PC-9 (cell line): ENCODE measurements around the gene GALNT9. TPM values are rescaled to one million over a fixed set of nuclear protein-coding genes. Genes with fewer than 3 reads are reported as not detected.

Experiments used
- BruUV-seq: library from RNA; stranded (reverse); fragments of 400-500 nt; replicated peaks from 2 replicates; lab custom pipeline; 2021; lab: Mats Ljungman, UMichigan
- CTCF ChIA-PET: fragments of 300-600 bp; sonication (Branson Sonifier 250); formaldehyde crosslinking; loops from one replicate; lab custom pipeline; 2022; ENCODE audit warnings: antibody characterized with exemption; lab: Charles Lee
- POLR2A ChIA-PET: fragments of 300-600 bp; sonication (Branson Sonifier 250); formaldehyde crosslinking; loops from one replicate; lab custom pipeline; 2022; ENCODE audit warnings: antibody characterized with exemption; ENCODE audit not compliant: unreplicated experiment; lab: Charles Lee
- DNase-seq, 2 experiments: peaks; one replicate each; pipeline versions ENCODE4 v3.0.0 to v3.0.0-alpha.2; 2015 to 2022; ENCODE audit warnings: mixed read lengths in 1 of 2
- H2AFZ ChIP-seq: fragments of 200-600 bp; sonication (generic); 2 replicates; pipeline ENCODE4 v1.8.1; 2017; ENCODE audit warnings: antibody characterized with exemption
- H3F3A ChIP-seq: fragments of 200-600 bp; sonication (generic); 2 replicates; pipeline ENCODE4 v1.8.1; 2017; ENCODE audit warnings: antibody characterized with exemption, mild to moderate bottlenecking, low read depth; ENCODE audit not compliant: insufficient read depth
- H3K27ac ChIP-seq: fragments of 200-600 bp; sonication (generic); 2 replicates; pipeline ENCODE4 v1.6.1; 2016; ENCODE audit warnings: mixed run types
- H3K27me3 ChIP-seq: fragments of 200-600 bp; sonication (generic); 2 replicates; pipeline ENCODE4 v1.6.1; 2016; ENCODE audit warnings: low read depth, mixed run types; ENCODE audit not compliant: insufficient read depth
- H3K36me3 ChIP-seq: fragments of 200-600 bp; sonication (generic); 2 replicates; pipeline ENCODE4 v1.6.1; 2016; ENCODE audit warnings: low read depth, mixed run types
- H3K4me1 ChIP-seq: fragments of 200-600 bp; sonication (generic); replicated peaks from 2 replicates; pipeline ENCODE4 v1.6.1; 2016; ENCODE audit warnings: mixed run types; ENCODE audit not compliant: insufficient read depth
- H3K4me2 ChIP-seq: fragments of 200-600 bp; sonication (generic); 2 replicates; pipeline ENCODE4 v1.6.1; 2017; ENCODE audit warnings: mixed run types
- H3K4me3 ChIP-seq: fragments of 200-600 bp; sonication (generic); 2 replicates; pipeline ENCODE4 v1.6.1; 2016; ENCODE audit warnings: mixed run types
- H3K79me2 ChIP-seq: fragments of 200-600 bp; sonication (generic); 2 replicates; pipeline ENCODE4 v1.6.1; 2017; ENCODE audit warnings: low read depth, mixed run types
- H3K9me2 ChIP-seq: fragments of 200-600 bp; sonication (generic); 2 replicates; pipeline ENCODE4 v1.8.1; 2017; ENCODE audit warnings: mild to moderate bottlenecking; ENCODE audit not compliant: insufficient read depth
- H3K9me3 ChIP-seq: fragments of 200-600 bp; sonication (generic); 2 replicates; pipeline ENCODE4 v1.8.1; 2016; ENCODE audit warnings: low read depth; ENCODE audit not compliant: insufficient read depth
- H4K20me1 ChIP-seq: fragments of 200-600 bp; sonication (generic); 2 replicates; pipeline ENCODE4 v1.8.1; 2017; ENCODE audit not compliant: insufficient read depth
- EZH2 ChIP-seq: fragments of 200-600 bp; sonication (generic); IDR thresholded peaks from 2 replicates; pipeline ENCODE4 v1.8.0; 2017; ENCODE audit warnings: antibody characterized with exemption, low read depth
- intact Hi-C: fragments of 100-400 bp; cut with micrococcal nuclease; formaldehyde crosslinking; loops from one replicate; pipeline ENCODE4 v1.10.0; 2022; ENCODE audit not compliant: unreplicated experiment
- total RNA-seq: library from RNA; stranded (reverse); gene quantifications from 2 replicates; pipeline ENCODE4 v1.2.3, GENCODE V29; 2021
- TF ChIP-seq, protein P1 (sequence below): fragments of 200-600 bp; sonication (generic); conservative IDR thresholded peaks from 2 replicates; pipeline ENCODE4 v1.6.1; 2017; ENCODE audit warnings: mixed run types, antibody characterized with exemption, mild to moderate bottlenecking, moderate library complexity

The GALNT9 gene
- total RNA-seq, 1 experiment from 2014 or later, result 11.2 TPM

DNA sequence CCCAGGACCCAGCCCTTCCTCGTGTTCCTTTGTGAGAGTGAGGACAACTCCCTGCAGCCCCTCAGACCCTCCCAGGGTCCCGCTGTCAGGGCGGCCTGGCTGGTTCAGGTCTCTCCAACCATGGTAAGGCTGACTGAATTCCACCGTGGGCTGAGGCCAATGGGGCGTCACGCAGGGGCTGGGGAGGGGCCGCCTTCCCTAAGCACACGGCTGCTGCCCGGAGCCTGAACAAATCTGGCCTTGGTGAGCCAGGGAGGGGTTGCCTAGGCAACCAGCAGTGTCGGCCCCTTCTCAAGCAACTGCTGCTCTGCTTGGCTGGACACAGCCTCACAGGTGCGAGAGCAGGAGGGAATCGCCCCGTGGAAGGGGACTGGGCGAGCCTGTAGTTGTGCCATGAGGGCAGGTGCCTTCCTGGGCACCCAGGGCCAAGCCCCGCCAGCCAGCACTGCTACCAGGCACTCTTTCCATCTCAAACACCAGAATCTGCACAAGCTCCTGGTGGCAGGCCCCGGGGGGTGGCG is 37.0 kb upstream of the GALNT9 start:
- BruUV-seq, result no TSS peak
- POLR2A ChIA-PET, result no interaction called here
- intact Hi-C loops, result no loop called here

DNA sequence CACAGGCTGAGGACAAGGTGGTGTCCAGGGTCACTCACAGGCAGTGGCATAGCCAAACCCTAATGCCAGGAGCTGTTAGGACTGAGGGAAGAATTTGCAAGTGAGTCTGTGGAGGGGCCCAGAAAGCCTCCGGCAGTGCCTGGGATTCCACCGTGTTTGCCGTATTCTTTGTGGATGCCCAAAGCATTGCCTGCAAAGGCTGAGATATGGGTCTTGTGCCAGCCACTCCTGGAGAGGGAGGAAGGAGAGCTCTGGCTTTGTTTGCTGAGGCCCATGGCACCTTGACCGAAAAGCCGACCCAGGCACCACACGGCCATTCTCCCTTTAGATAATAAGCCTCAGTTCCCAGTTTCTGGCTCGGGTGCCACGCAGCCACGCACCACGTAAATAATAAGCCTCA is 35.8 kb upstream of the GALNT9 start:
- Histone ChIP-seq H3K4me2 (no peak overlapping the region), H3K27me3 (peaks cover 77% of the 10 kb centered on the region), H3F3A (no peaks in the 10 kb centered on the region), H3K9me3 (no peaks in the 10 kb centered on the region), H3K27ac (no peak overlapping the region), H3K36me3 (no peaks in the 10 kb centered on the region), H2AFZ (no peak overlapping the region), H3K4me1 (no peaks in the 10 kb centered on the region), H3K9me2 (no peaks in the 10 kb centered on the region), H3K79me2 (no peaks in the 10 kb centered on the region), H3K4me3 (no peak overlapping the region), H4K20me1 (no peaks in the 10 kb centered on the region)
- no peak for TF ChIP-seq EZH2
- TF ChIP-seq, protein P1, sequence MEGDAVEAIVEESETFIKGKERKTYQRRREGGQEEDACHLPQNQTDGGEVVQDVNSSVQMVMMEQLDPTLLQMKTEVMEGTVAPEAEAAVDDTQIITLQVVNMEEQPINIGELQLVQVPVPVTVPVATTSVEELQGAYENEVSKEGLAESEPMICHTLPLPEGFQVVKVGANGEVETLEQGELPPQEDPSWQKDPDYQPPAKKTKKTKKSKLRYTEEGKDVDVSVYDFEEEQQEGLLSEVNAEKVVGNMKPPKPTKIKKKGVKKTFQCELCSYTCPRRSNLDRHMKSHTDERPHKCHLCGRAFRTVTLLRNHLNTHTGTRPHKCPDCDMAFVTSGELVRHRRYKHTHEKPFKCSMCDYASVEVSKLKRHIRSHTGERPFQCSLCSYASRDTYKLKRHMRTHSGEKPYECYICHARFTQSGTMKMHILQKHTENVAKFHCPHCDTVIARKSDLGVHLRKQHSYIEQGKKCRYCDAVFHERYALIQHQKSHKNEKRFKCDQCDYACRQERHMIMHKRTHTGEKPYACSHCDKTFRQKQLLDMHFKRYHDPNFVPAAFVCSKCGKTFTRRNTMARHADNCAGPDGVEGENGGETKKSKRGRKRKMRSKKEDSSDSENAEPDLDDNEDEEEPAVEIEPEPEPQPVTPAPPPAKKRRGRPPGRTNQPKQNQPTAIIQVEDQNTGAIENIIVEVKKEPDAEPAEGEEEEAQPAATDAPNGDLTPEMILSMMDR, result no peak
- intact Hi-C loops, result no loop called here
- BruUV-seq, result no TSS peak
- CTCF ChIA-PET, result no interaction called here
- DNase-seq, result no peak
- POLR2A ChIA-PET, result no interaction called here

More for the DNA sequence above, 37.0 kb upstream of the GALNT9 start:
- Histone ChIP-seq H3F3A (no peaks in the 10 kb centered on the region), H3K9me3 (no peaks in the 10 kb centered on the region), H4K20me1 (no peaks in the 10 kb centered on the region), H3K27me3 (peaks cover 80% of the 10 kb centered on the region), H2AFZ (no peak overlapping the region), H3K4me1 (no peaks in the 10 kb centered on the region), H3K4me3 (no peak overlapping the region), H3K4me2 (no peak overlapping the region), H3K36me3 (no peaks in the 10 kb centered on the region), H3K79me2 (no peaks in the 10 kb centered on the region), H3K9me2 (no peaks in the 10 kb centered on the region), H3K27ac (no peak overlapping the region)
- no peak for DNase-seq
- CTCF ChIA-PET, result no interaction called here
- no peak for TF ChIP-seq EZH2
- TF ChIP-seq, protein P1, result no peak

DNA sequence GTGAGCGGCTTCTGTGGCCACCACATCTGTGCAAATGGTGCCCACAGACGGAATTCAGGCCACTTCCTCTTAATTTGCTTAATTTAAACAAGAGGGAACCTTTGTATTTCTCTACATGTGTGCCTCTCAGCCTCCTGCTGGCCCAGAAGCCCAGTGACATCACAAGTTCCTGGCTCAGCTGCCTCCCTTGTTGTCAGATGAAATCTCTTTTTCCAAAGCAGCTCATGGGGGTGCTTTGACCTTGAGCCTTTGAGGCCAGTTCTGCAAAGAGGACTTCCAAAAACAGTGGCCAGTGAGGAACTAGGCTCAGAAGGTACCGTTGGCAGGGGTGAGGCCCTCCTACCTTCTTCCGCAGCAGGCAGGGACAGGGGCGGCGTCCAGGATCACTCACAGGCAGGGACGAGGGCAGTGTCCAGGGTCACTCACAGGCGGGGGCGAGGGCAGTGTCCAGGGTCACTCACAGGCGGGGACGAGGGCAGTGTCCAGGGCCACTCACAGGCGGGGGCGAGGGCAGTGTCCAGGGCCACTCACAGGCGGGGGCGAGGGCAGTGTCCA is 35.0 kb upstream of the GALNT9 start:
- Histone ChIP-seq H2AFZ (no peak overlapping the region), H3K4me2 (no peak overlapping the region), H3K9me2 (no peaks in the 10 kb centered on the region), H3K4me1 (no peaks in the 10 kb centered on the region), H4K20me1 (no peaks in the 10 kb centered on the region), H3K36me3 (no peaks in the 10 kb centered on the region), H3F3A (no peaks in the 10 kb centered on the region), H3K4me3 (no peak overlapping the region), H3K79me2 (no peaks in the 10 kb centered on the region), H3K27me3 (peaks cover 74% of the 10 kb centered on the region), H3K27ac (no peak overlapping the region), H3K9me3 (no peaks in the 10 kb centered on the region)
- DNase-seq, result no peak
- intact Hi-C loops, result no loop called here
- POLR2A ChIA-PET, result no interaction called here
- CTCF ChIA-PET, result no interaction called here
- BruUV-seq, result no TSS peak
- TF ChIP-seq, protein P1, result no peak
- no peak for TF ChIP-seq EZH2
